Measurements from ENCODE around the gene NRSN2. TPM values are rescaled to one million over a fixed set of nuclear protein-coding genes. Genes with fewer than 3 reads are reported as not detected.

Gene NRSN2
- total and polyA plus RNA-seq, 8 donors, result 31.9 to 41.5 (median 37.1) TPM

GRCh38 chr20:400454-401275 is 53.8 kb downstream of the NRSN2 start:
- H3K27me3 ChIP-seq, result no peaks in the 10 kb centered on the region
- H3K27ac ChIP-seq, result no peak overlapping the region
- DNase-seq (no peak), ATAC-seq (no peak)
- H3K36me3 ChIP-seq, result peaks cover 0 to 33% of the 10 kb centered on the region in 2 donors
- H3K9me3 ChIP-seq, result no peaks in the 10 kb centered on the region
- H3K4me1 ChIP-seq, result no peaks in the 10 kb centered on the region
- intact Hi-C loops (cut with DNase I), result no loop called here
- no peak overlapping the region for H3K4me3 ChIP-seq
- TF ChIP-seq, protein P1, sequence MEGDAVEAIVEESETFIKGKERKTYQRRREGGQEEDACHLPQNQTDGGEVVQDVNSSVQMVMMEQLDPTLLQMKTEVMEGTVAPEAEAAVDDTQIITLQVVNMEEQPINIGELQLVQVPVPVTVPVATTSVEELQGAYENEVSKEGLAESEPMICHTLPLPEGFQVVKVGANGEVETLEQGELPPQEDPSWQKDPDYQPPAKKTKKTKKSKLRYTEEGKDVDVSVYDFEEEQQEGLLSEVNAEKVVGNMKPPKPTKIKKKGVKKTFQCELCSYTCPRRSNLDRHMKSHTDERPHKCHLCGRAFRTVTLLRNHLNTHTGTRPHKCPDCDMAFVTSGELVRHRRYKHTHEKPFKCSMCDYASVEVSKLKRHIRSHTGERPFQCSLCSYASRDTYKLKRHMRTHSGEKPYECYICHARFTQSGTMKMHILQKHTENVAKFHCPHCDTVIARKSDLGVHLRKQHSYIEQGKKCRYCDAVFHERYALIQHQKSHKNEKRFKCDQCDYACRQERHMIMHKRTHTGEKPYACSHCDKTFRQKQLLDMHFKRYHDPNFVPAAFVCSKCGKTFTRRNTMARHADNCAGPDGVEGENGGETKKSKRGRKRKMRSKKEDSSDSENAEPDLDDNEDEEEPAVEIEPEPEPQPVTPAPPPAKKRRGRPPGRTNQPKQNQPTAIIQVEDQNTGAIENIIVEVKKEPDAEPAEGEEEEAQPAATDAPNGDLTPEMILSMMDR (IDR thresholded peaks at IDR 0.05), result no peak

GRCh38 chr20:401682-402495 is 55.0 kb downstream of the NRSN2 start:
- no peaks in the 10 kb centered on the region for H3K27me3 ChIP-seq
- intact Hi-C loops (cut with DNase I), result no loop called here
- H3K4me3 ChIP-seq, result no peak overlapping the region
- DNase-seq (no peak), ATAC-seq (no peak)
- TF ChIP-seq, protein P1 (IDR thresholded peaks at IDR 0.05), result no peak
- no peaks in the 10 kb centered on the region for H3K9me3 ChIP-seq
- peaks cover 0 to 20% of the 10 kb centered on the region in 2 donors for H3K36me3 ChIP-seq
- H3K27ac ChIP-seq, result no peak overlapping the region
- H3K4me1 ChIP-seq, result peaks cover 0 to 3% of the 10 kb centered on the region in 2 donors

- no peaks in the 10 kb centered on the region for H3K27me3 ChIP-seq
- TF ChIP-seq, protein P1 (IDR thresholded peaks at IDR 0.05), result no peak
- DNase-seq (no peak), ATAC-seq (no peak)
- H3K36me3 ChIP-seq, result peaks cover 0 to 14% of the 10 kb centered on the region in 2 donors
- no peaks in the 10 kb centered on the region for H3K9me3 ChIP-seq
- H3K4me1 ChIP-seq, result peaks cover 5 to 9% of the 10 kb centered on the region in 2 donors
- intact Hi-C loops (cut with DNase I), result no loop called here
- H3K4me3 ChIP-seq, result no peak overlapping the region
- no peak overlapping the region for H3K27ac ChIP-seq
Measured at GRCh38 chr20:402496-402885, 55.6 kb downstream of the NRSN2 start.

DNA sequence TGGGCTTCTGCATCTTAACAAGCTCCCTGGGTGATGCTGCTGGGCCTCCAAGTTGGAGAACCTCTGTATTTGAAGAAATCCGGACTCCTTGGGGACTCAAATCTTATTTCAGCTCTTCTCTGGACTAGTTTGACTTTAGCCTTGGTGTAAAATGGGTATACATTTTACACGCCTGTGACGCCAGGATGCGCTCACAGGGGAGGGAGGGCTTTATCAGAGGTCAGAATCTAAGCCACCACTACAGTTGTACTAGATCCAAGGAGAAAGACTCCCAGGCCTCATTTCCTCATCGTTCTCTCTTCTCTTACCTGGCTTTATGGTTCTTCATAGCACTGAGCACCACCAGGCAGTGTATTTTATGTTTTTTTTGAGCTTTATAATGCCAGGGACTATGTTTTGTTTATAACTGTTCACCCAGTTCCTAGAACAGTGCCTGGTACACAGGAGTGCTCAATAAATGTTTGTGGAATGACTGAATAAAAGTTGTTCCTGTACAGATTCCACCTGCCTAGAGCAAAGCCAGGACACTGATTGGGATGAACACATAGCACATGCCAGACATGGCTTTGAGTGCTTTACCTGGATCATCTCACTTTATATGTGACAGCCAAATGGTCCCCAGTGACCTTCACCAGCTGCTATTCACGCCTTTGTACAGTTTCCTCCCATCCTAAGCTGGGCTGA is 56.1 kb downstream of the NRSN2 start:
- no peaks in the 10 kb centered on the region for H3K27me3 ChIP-seq
- no peak overlapping the region for H3K27ac ChIP-seq
- intact Hi-C loops (cut with DNase I), result no loop called here
- H3K36me3 ChIP-seq, result peaks cover 0 to 9% of the 10 kb centered on the region in 2 donors
- DNase-seq, result no peak
- no peak for ATAC-seq
- no peaks in the 10 kb centered on the region for H3K9me3 ChIP-seq
- TF ChIP-seq, protein P1 (IDR thresholded peaks at IDR 0.05), result no peak
- peaks cover 5 to 9% of the 10 kb centered on the region in 2 donors for H3K4me1 ChIP-seq
- no peak overlapping the region for H3K4me3 ChIP-seq

Data from left lung (tissue), 10 donors.